Esophagus muscularis mucosa (tissue), 4 donors: Measurements from ENCODE around the gene ALPK3. TPM values are rescaled to one million over a fixed set of nuclear protein-coding genes. Genes with fewer than 3 reads are reported as not detected.

Experiments used
- DNase-seq: peaks from one replicate; pipeline ENCODE4 v3.0.0-alpha.2; 2017; ENCODE audit errors: extremely low spot score
- H3K27ac ChIP-seq, 4 donors: fragments of 200-600 bp; sonication (generic); replicated peaks in 1 of 4; 1 replicate in 3 of 4; 2 replicates in 1 of 4; pipeline ENCODE4 v1.5.1; 2016 to 2019; ENCODE audit warnings: mild to moderate bottlenecking in 1 of 4
- H3K27me3 ChIP-seq, 4 donors: fragments of 200-600 bp; sonication (generic); one replicate each; pipeline versions ENCODE4 v1.5.1 to v1.6.0; 2016 to 2019
- H3K36me3 ChIP-seq, 4 donors: fragments of 200-600 bp; sonication (generic); one replicate each; pipeline ENCODE4 v1.5.1; 2016 to 2019
- H3K4me1 ChIP-seq, 4 donors: fragments of 200-600 bp; sonication (generic); one replicate each; pipeline ENCODE4 v1.5.1; 2016 to 2019
- H3K4me3 ChIP-seq, 4 donors: fragments of 200-600 bp; sonication (generic); 1 replicate in 2 of 4; 2 replicates in 2 of 4; pipeline ENCODE4 v1.5.1; 2016 to 2019; ENCODE audit warnings: mild to moderate bottlenecking in 4 of 4, moderate library complexity in 1 of 4
- H3K9me3 ChIP-seq, 4 donors: fragments of 200-600 bp; sonication (generic); 1 replicate in 3 of 4; 2 replicates in 1 of 4; pipeline ENCODE4 v1.5.1; 2016 to 2019
- CTCF ChIP-seq, 3 experiments: fragments of 200-600 bp in 2 of 3; fragments of 450-650 bp in 1 of 3; sonication (generic) in 2 of 3; IDR thresholded peaks; one replicate each; pipeline ENCODE4 v1.5.1; 2017 to 2019; ENCODE audit warnings: antibody characterized with exemption in 3 of 3, mild to moderate bottlenecking in 2 of 3, moderate library complexity in 1 of 3
- EP300 ChIP-seq: sonication (generic); formaldehyde crosslinking; IDR thresholded peaks from one replicate; pipeline ENCODE4 v1.6.1; 2017; ENCODE audit warnings: antibody characterized with exemption
- POLR2A ChIP-seq: fragments of 450-650 bp; IDR thresholded peaks from one replicate; pipeline ENCODE4 v1.6.1; 2017; ENCODE audit warnings: antibody characterized with exemption, moderate library complexity, mild to moderate bottlenecking, low read depth
- POLR2AphosphoS5 ChIP-seq, 2 donors: sonication (generic); formaldehyde crosslinking; IDR thresholded peaks; one replicate each; pipeline ENCODE4 v1.6.1; 2017; ENCODE audit warnings: antibody characterized with exemption in 2 of 2
- WGBS: methylation state at CpG from one replicate; pipeline ENCODE4 v1.1.5; 2018; 5-methylcytosine and 5-hydroxymethylcytosine counted together
- intact Hi-C: fragments of 100-400 bp; cut with DNase I; formaldehyde crosslinking; loops from one replicate; pipeline ENCODE4 v1.15.1; 2023
- total RNA-seq, 4 donors: library from RNA; depleted of rRNA; stranded (reverse); fragments of >200 nt; gene quantifications; one replicate each; pipeline versions ENCODE4 v1.1.0 to v1.2.1, GENCODE V29; 2016

Gene ALPK3
- total RNA-seq, 4 donors from 2014 or later = 9.1 to 21.5 (median 16.2) TPM

DNA sequence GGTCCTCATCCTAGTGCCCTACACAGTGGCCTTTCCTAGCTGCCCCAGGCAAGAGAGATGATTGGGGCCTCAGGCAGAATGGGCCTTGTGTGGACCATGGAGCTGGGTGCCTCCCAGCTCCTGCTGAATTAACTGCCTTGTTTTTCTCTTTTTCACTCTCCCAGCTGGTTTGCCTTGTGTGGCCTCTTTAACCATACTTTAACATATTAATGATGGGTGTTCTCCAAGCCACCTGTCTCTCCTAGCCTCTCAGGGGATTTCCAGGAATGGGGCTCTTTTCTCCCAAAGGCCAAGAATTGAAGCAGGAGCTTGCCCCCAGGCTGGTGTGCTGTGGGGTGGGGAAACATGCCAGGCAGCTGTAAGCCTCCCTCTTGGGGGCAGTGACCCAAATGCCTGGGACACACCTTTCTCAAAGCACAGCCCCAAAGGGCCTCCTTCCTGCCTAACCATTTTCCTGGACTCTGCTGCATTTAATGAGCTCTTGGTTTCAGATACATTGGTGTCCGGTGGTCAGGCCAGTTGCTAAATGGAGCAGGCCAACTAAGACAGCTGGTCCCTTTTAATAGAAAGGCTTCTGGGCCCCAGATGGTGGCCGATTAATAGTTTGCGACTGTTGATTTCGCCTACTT is 5.6 kb downstream of the ALPK3 start:
- Histone ChIP-seq H3K27me3 (no peaks in the 10 kb centered on the region), H3K9me3 (no peaks in the 10 kb centered on the region), H3K36me3 (peaks cover 0 to 13% (median 0%) of the 10 kb centered on the region in 4 donors), H3K4me3 (no peak overlapping the region), H3K4me1 (peaks cover 73 to 88% (median 87%) of the 10 kb centered on the region in 4 donors), H3K27ac (peak overlapping the region; percentile 11 to 77 (median 62))
- TF ChIP-seq EP300 = no peak
- no peak for TF ChIP-seq CTCF (IDR thresholded peaks at IDR 0.05)
- TF ChIP-seq POLR2A = no peak
- TF ChIP-seq POLR2AphosphoS5 (IDR thresholded peaks at IDR 0.05) = no peak
- intact Hi-C loops = no loop called here
- 77% methylated on average over 4 of the region's 4 CpGs for WGBS
- no peak for DNase-seq

- intact Hi-C loops = no loop called here
- Histone ChIP-seq H3K27ac (peak overlapping the region; percentile 52 to 77 (median 62)), H3K9me3 (no peaks in the 10 kb centered on the region), H3K4me3 (no peak overlapping the region), H3K27me3 (no peaks in the 10 kb centered on the region), H3K36me3 (peaks cover 0 to 16% (median 0%) of the 10 kb centered on the region in 4 donors), H3K4me1 (peaks cover 79 to 88% (median 87%) of the 10 kb centered on the region in 4 donors)
- TF ChIP-seq POLR2AphosphoS5 (IDR thresholded peaks at IDR 0.05) (no peak), CTCF (IDR thresholded peaks at IDR 0.05) (no peak), POLR2A (no peak), EP300 (no peak)
- DNase-seq = no peak
- WGBS = 77% methylated on average over 3 of the region's 3 CpGs
Measured at GRCh38 chr15:84823282-84823878, 6.2 kb downstream of the ALPK3 start.

- no peak for TF ChIP-seq EP300
- peak; percentile 29 to 62 for TF ChIP-seq POLR2AphosphoS5 (IDR thresholded peaks at IDR 0.05)
- TF ChIP-seq CTCF (IDR thresholded peaks at IDR 0.05) = no peak
- TF ChIP-seq POLR2A = no peak
- peaks cover 0 to 16% (median 0%) of the 10 kb centered on the region in 4 donors for H3K36me3 ChIP-seq
- peak overlapping the region; percentile 24 to 77 (median 67) for H3K27ac ChIP-seq
- H3K27me3 ChIP-seq = no peaks in the 10 kb centered on the region
- H3K4me3 ChIP-seq = no peak overlapping the region
- no peaks in the 10 kb centered on the region for H3K9me3 ChIP-seq
- intact Hi-C loops = no loop called here
- H3K4me1 ChIP-seq = peaks cover 80 to 85% (median 83%) of the 10 kb centered on the region in 4 donors
- 74% methylated on average over 6 of the region's 6 CpGs for WGBS
- no peak for DNase-seq
Measured at GRCh38 chr15:84824260-84825007, 7.3 kb downstream of the ALPK3 start.

DNA sequence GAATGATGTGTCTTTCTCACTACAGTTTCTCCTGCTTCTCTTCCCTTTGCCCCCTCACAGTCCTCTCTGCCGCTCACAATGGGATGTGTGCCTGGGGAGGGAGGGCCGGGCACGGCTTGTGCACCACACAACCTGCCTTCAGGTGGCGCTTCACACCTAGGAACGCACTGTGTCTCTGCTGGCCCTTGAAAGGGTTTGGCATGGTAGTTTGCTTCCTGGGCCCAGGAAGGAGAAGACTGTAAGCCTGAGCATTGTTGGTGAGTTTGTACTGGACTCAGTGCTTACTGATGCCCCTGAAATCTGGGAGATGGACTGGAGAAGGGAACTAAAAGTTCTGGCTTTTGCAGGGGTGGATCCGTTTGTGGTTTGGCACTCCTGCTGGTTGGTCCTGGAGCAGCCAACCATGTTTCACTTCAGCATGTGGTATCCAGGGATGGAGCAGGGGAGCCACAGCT is 9.2 kb downstream of the ALPK3 start:
- 89% methylated on average over 6 of the region's 6 CpGs for WGBS
- DNase-seq = no peak
- H3K4me1 ChIP-seq = peaks cover 73 to 78% (median 78%) of the 10 kb centered on the region in 4 donors
- TF ChIP-seq POLR2A = no peak
- TF ChIP-seq CTCF (IDR thresholded peaks at IDR 0.05) = no peak
- TF ChIP-seq POLR2AphosphoS5 (IDR thresholded peaks at IDR 0.05) = no peak
- TF ChIP-seq EP300 = no peak
- H3K27me3 ChIP-seq = no peaks in the 10 kb centered on the region
- H3K9me3 ChIP-seq = no peaks in the 10 kb centered on the region
- H3K36me3 ChIP-seq = peaks cover 0 to 14% (median 0%) of the 10 kb centered on the region in 4 donors
- peak overlapping the region in 1 of 4 donors; percentile 26 for H3K27ac ChIP-seq
- intact Hi-C loops = no loop called here
- no peak overlapping the region for H3K4me3 ChIP-seq
